Nephron progenitor cell (in vitro differentiated cells): ENCODE measurements around the gene DOCK3.
A peak's percentile ranks its signal among the peaks of the same experiment; 100 is the strongest.

Experiments used
- DNase-seq: peaks from one replicate; pipeline ENCODE4 v3.0.0; 2021
- H3K27ac Mint-ChIP-seq: 2 replicates; pipeline ENCODE4 v1.8.0; 2021; ENCODE audit warnings: mild to moderate bottlenecking, moderate library complexity, mixed read lengths
- H3K27me3 Mint-ChIP-seq: 2 replicates; pipeline ENCODE4 v1.8.0; 2021; ENCODE audit warnings: mild to moderate bottlenecking, low read depth, mixed read lengths; ENCODE audit not compliant: poor library complexity
- H3K36me3 Mint-ChIP-seq: 2 replicates; pipeline ENCODE4 v1.8.0; 2021; ENCODE audit warnings: low read depth, mixed read lengths
- H3K4me1 Mint-ChIP-seq: 2 replicates; pipeline ENCODE4 v1.8.0; 2021; ENCODE audit warnings: mixed read lengths
- H3K4me3 Mint-ChIP-seq: 2 replicates; pipeline ENCODE4 v1.8.0; 2021; ENCODE audit warnings: mild to moderate bottlenecking, moderate library complexity, mixed read lengths
- H3K9me3 Mint-ChIP-seq: 2 replicates; pipeline ENCODE4 v1.8.0; 2021; ENCODE audit warnings: mild to moderate bottlenecking, moderate library complexity, mixed read lengths
- TF ChIP-seq, protein P1 (sequence below): fragments of 200-600 bp; sonication (generic); IDR thresholded peaks from 2 replicates; pipeline ENCODE4 v1.5.0; 2021; ENCODE audit warnings: antibody characterized with exemption

Gene DOCK3

DNA sequence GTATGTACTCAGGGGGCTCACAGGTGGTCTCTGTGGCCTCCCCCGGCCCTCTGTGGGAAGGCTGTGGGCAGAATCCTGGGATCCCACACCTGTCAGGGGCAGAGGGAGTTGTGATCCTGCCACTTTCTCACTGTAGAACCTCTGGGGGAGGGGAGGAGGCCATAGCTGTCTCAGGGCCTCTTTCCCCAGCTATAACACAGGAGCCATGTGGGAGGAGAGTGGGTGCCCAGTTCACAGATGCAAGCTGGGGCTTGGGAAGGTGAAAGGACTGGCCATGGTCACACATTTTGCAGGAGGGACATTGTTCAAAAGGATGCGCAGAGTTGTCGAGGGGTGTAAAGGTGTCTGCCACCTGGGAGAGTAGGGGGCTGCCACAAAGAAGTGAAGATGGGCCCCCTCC, 46.1 kb upstream of the DOCK3 start:
- H3K36me3 Mint-ChIP-seq: no peaks in the 10 kb centered on the region
- DNase-seq: no peak
- H3K27ac Mint-ChIP-seq: no peak overlapping the region
- H3K4me1 Mint-ChIP-seq: peaks cover 54% of the 10 kb centered on the region
- no peaks in the 10 kb centered on the region for H3K9me3 Mint-ChIP-seq
- peaks cover 9% of the 10 kb centered on the region for H3K27me3 Mint-ChIP-seq
- TF ChIP-seq, protein P1, sequence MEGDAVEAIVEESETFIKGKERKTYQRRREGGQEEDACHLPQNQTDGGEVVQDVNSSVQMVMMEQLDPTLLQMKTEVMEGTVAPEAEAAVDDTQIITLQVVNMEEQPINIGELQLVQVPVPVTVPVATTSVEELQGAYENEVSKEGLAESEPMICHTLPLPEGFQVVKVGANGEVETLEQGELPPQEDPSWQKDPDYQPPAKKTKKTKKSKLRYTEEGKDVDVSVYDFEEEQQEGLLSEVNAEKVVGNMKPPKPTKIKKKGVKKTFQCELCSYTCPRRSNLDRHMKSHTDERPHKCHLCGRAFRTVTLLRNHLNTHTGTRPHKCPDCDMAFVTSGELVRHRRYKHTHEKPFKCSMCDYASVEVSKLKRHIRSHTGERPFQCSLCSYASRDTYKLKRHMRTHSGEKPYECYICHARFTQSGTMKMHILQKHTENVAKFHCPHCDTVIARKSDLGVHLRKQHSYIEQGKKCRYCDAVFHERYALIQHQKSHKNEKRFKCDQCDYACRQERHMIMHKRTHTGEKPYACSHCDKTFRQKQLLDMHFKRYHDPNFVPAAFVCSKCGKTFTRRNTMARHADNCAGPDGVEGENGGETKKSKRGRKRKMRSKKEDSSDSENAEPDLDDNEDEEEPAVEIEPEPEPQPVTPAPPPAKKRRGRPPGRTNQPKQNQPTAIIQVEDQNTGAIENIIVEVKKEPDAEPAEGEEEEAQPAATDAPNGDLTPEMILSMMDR: no peak
- H3K4me3 Mint-ChIP-seq: no peak overlapping the region

DNA sequence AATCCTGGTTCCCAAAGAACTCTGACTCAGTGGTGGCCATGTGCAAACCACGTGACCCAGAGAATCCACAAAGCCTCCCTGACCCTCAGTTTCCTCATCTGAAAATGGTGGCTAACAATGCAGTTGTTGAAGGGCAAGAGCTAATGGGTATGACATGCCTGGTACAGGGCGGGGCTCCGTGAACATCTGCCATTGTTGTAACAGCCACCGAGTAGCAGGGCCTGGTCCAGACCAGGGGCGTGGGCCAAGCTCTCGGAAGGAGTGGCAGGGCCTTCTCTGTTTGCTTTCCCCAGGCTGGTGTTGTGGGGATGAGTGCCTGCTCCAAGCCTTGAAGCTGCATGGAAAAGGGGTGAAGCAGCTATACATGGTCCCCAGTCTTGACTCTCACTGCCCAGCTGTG, 44.3 kb upstream of the DOCK3 start:
- Mint-ChIP-seq H3K9me3 (no peaks in the 10 kb centered on the region), H3K4me1 (peaks cover 46% of the 10 kb centered on the region), H3K36me3 (no peaks in the 10 kb centered on the region), H3K27ac (no peak overlapping the region), H3K4me3 (no peak overlapping the region), H3K27me3 (peaks cover 10% of the 10 kb centered on the region)
- no peak for DNase-seq
- TF ChIP-seq, protein P1: no peak

DNA sequence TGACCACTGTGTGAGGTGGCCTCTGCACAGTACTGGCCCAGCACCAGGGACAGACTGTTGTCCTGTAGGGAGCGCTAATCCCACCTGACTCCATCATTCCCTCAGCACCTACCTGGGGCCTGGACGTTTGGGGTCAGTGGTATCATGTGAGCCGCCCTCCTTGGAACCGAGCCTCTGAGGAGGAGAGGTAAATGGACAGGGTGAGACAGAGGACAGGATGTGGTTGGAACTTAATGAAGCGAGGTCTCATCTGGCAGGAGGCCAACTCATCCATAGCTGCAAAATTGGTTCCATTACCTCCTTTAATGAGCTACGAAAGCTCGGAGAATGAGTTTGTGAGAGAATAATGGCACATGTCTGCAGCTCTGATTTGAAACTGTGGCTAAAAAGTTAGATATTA, 43.9 kb upstream of the DOCK3 start:
- H3K4me1 Mint-ChIP-seq: peaks cover 41% of the 10 kb centered on the region
- no peak overlapping the region for H3K4me3 Mint-ChIP-seq
- H3K27ac Mint-ChIP-seq: peak overlapping the region; percentile 54
- no peaks in the 10 kb centered on the region for H3K36me3 Mint-ChIP-seq
- peaks cover 10% of the 10 kb centered on the region for H3K27me3 Mint-ChIP-seq
- H3K9me3 Mint-ChIP-seq: no peaks in the 10 kb centered on the region
- TF ChIP-seq, protein P1: no peak
- no peak for DNase-seq

DNA sequence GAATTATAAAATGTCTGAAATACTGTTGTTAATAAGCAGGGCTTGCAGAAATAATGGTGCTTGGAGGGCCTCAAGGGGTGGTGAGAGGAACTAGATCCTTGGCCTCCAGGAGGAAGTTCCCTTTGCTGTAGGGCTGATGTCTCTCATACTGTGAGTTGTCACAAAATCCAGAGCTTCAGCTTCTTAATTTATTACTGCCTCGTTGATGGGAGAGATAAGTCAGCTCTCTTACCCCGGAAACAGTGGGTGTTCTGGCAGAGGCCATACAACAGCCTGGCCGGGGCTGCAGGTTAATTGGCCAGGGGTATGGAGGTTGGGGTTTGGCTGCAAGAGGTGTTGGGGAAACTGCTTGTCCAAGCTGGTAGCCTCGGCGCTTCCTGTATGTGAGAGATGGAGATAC, 42.3 kb upstream of the DOCK3 start:
- DNase-seq: no peak
- Mint-ChIP-seq H3K9me3 (no peaks in the 10 kb centered on the region), H3K27ac (no peak overlapping the region), H3K4me3 (no peak overlapping the region), H3K27me3 (peaks cover 10% of the 10 kb centered on the region), H3K4me1 (peaks cover 51% of the 10 kb centered on the region), H3K36me3 (no peaks in the 10 kb centered on the region)
- TF ChIP-seq, protein P1: no peak

DNA sequence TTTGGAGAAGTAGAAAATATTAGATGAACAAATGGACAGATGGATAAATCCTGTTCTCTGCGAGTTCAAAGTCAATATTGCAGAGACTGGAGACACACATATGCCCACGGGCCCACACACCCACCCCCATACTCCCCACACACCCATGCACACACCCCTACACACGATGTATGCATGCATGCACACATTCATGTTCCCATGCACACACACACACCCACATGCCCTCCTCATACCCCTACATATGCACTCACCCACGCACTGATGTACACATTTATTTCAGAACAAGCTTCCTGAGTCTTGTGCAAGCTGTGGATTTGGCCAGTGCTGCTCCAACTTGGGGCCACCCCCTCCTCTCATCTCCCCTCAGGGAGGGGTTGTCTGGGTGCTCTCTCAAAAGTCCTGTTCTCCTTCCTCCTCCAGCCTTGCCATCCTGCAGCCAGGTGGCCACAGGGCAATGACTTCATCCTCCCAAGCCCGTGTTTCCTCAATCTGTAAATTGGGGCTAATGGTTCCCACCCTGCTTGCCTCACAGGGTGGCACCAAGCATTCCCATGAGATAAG, 41.4 kb upstream of the DOCK3 start:
- H3K9me3 Mint-ChIP-seq: no peaks in the 10 kb centered on the region
- TF ChIP-seq, protein P1: no peak
- no peaks in the 10 kb centered on the region for H3K36me3 Mint-ChIP-seq
- DNase-seq: no peak
- no peak overlapping the region for H3K4me3 Mint-ChIP-seq
- H3K27me3 Mint-ChIP-seq: peaks cover 7% of the 10 kb centered on the region
- no peak overlapping the region for H3K27ac Mint-ChIP-seq
- H3K4me1 Mint-ChIP-seq: peaks cover 52% of the 10 kb centered on the region

DNA sequence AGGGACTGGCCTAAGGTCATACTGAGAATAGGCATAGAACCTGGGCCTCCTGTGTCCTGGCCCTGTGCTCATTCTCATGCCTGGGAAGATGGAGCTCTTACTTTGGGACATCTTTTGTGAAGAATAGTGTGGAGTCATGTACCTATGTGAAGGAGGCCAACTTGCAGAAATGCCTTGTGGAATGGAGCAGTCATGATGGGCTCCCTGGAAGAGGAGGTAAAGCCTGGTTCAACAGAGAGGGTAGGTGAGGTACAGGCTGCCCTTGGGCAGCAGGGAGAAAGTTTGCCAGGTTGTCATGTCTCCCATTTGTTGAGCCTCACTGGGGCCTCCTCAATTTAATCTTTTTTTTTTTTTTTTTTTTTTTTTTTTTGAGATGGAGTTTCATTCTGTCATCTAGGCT, 39.7 kb upstream of the DOCK3 start:
- Mint-ChIP-seq H3K4me1 (peaks cover 52% of the 10 kb centered on the region), H3K9me3 (no peaks in the 10 kb centered on the region), H3K4me3 (no peak overlapping the region), H3K36me3 (no peaks in the 10 kb centered on the region), H3K27me3 (peaks cover 7% of the 10 kb centered on the region), H3K27ac (peak overlapping the region; percentile 93)
- TF ChIP-seq, protein P1: no peak
- DNase-seq: no peak
